OCI-LY3 (cell line): ENCODE measurements around the gene LILRA5.

Source experiments
- CTCF ChIP-seq: fragments of 200-600, 300-600 bp; sonication (generic); IDR thresholded peaks from 2 replicates; pipeline ENCODE4 v1.5.1; 2014; ENCODE audit warnings: antibody characterized with exemption, low read length, low read depth
- EZH2phosphoT487 ChIP-seq: fragments of 200-600 bp; shearing (Covaris generic); IDR thresholded peaks from 2 replicates; pipeline ENCODE4 v1.6.1; 2018; ENCODE audit warnings: antibody characterized with exemption, mixed run types, low read depth

- TF ChIP-seq CTCF (no peak), EZH2phosphoT487 (no peak)
Measured at GRCh38 chr19:54337858-54338230, 24.9 kb upstream of the LILRA5 start.
